ENCODE data around the gene GPBP1.

Gene GPBP1

GRCh38 chr5:57313716-57314115 lies 139.9 kb downstream of the GPBP1 start:
- no peak for TF ChIP-seq CTCF (IDR thresholded peaks at IDR 0.05)
